Endothelial cell of umbilical vein (primary cell): ENCODE measurements around the gene MYO18A. TPM values are rescaled to one million over a fixed set of nuclear protein-coding genes. Genes with fewer than 3 reads are reported as not detected.

Experiments used
- BruUV-seq: library from RNA; stranded (reverse); fragments of 400-500 nt; replicated peaks from 2 replicates; lab custom pipeline; 2021; lab: Mats Ljungman, UMichigan
- CTCF ChIA-PET: fragments of 300-600, 350-600 bp; sonication (Branson Sonifier 250); formaldehyde crosslinking; loops from one replicate; lab custom pipeline; 2021; ENCODE audit warnings: antibody characterized with exemption, inconsistent platforms; lab: Charles Lee
- POLR2A ChIA-PET: fragments of 300-600, 350-600 bp; sonication (Branson Sonifier 250); formaldehyde crosslinking; loops from one replicate; lab custom pipeline; 2021; ENCODE audit warnings: antibody characterized with exemption, inconsistent platforms; lab: Charles Lee
- DNase-seq: peaks from one replicate; pipeline ENCODE4 v3.0.0-alpha.2; 2011; ENCODE audit warnings: low read depth, low spot score
- FAIRE-seq: peaks from 2 replicates; lab custom pipeline; 2011; peaks lifted over from hg19 to GRCh38; lab: Jason Lieb, UNC
- H2AFZ ChIP-seq: 2 replicates; pipeline ENCODE4 v1.6.0; 2012; ENCODE audit warnings: low read depth, low read length, control low read depth, inconsistent platforms
- H3K27ac ChIP-seq: 2 replicates; pipeline ENCODE4 v1.5.1; 2011; ENCODE audit warnings: low read depth, mild to moderate bottlenecking, control low read depth, low read length, moderate library complexity; ENCODE audit not compliant: insufficient read depth
- H3K27me3 ChIP-seq, 2 experiments: 2 replicates each; pipeline versions ENCODE4 v1.6.0 to v1.6.1; 2011; ENCODE audit warnings: low read length in 2 of 2, mixed read lengths in 1 of 2; ENCODE audit not compliant: control insufficient read depth in 2 of 2, insufficient read depth in 2 of 2
- H3K36me3 ChIP-seq, 2 experiments: 2 replicates in 1 of 2; 3 replicates in 1 of 2; pipeline ENCODE4 v1.5.1; 2011; ENCODE audit warnings: low read length in 2 of 2, mild to moderate bottlenecking in 1 of 2, moderate library complexity in 1 of 2; ENCODE audit not compliant: control insufficient read depth in 2 of 2, insufficient read depth in 2 of 2; ENCODE audit errors: extremely low read depth in 1 of 2
- H3K4me1 ChIP-seq: 3 replicates; pipeline ENCODE4 v1.5.1; 2011; ENCODE audit warnings: mild to moderate bottlenecking, low read length; ENCODE audit not compliant: control insufficient read depth, insufficient read depth; ENCODE audit errors: extremely low read depth
- H3K4me2 ChIP-seq: 2 replicates; pipeline ENCODE4 v1.6.1; 2011; ENCODE audit warnings: low read length, control low read depth, mixed read lengths; ENCODE audit not compliant: insufficient read depth
- H3K4me3 ChIP-seq, 3 experiments: fragments of 200-600 bp in 1 of 3; sonication (generic), shearing (Covaris generic) in 1 of 3; replicated peaks in 1 of 3; 2 replicates each; pipeline ENCODE4 v1.5.1; 2011 to 2016; ENCODE audit warnings: control low read depth in 3 of 3, low read length in 3 of 3, mild to moderate bottlenecking in 2 of 3, inconsistent platforms in 1 of 3, low read depth in 1 of 3, moderate library complexity in 1 of 3; ENCODE audit not compliant: insufficient read depth in 1 of 3
- H3K79me2 ChIP-seq: 2 replicates; pipeline ENCODE4 v1.6.0; 2012; ENCODE audit warnings: low read length, inconsistent platforms; ENCODE audit not compliant: control insufficient read depth, insufficient read depth
- H3K9ac ChIP-seq: replicated peaks from 2 replicates; pipeline ENCODE3; 2011; ENCODE audit warnings: low read length, control low read depth; ENCODE audit not compliant: insufficient read depth; ENCODE audit errors: extremely low read depth
- H3K9me1 ChIP-seq: replicated peaks from 3 replicates; pipeline ENCODE4 v1.6.0; 2011; ENCODE audit warnings: mild to moderate bottlenecking, low read length; ENCODE audit not compliant: control insufficient read depth, insufficient read depth; ENCODE audit errors: extremely low read depth
- H3K9me3 ChIP-seq: replicated peaks from 2 replicates; pipeline ENCODE4 v1.5.1; 2012; ENCODE audit warnings: low read length, inconsistent platforms; ENCODE audit not compliant: control insufficient read depth, insufficient read depth
- H4K20me1 ChIP-seq: replicated peaks from 2 replicates; pipeline ENCODE3; 2011; ENCODE audit warnings: mild to moderate bottlenecking, low read length; ENCODE audit not compliant: control insufficient read depth, insufficient read depth; ENCODE audit errors: extremely low read depth
- CTCF ChIP-seq, 2 donors: IDR thresholded peaks; 1 replicate in 1 of 2; 2 replicates in 1 of 2; pipeline ENCODE4 v1.5.1; 2011; ENCODE audit warnings: low read length in 2 of 2, mild to moderate bottlenecking in 2 of 2, moderate library complexity in 2 of 2, control low read depth in 1 of 2, inconsistent platforms in 1 of 2, low read depth in 1 of 2; ENCODE audit not compliant: insufficient read depth in 1 of 2; ENCODE audit errors: extremely low read depth in 1 of 2
- EZH2 ChIP-seq: IDR thresholded peaks from 2 replicates; pipeline ENCODE4 v1.6.1; 2012; ENCODE audit warnings: borderline replicate concordance, low read depth, mild to moderate bottlenecking, moderate library complexity, low read length, inconsistent platforms; ENCODE audit not compliant: severe bottlenecking
- FOS ChIP-seq: IDR thresholded peaks from 2 replicates; pipeline ENCODE4 v1.6.1; 2011; ENCODE audit warnings: mild to moderate bottlenecking, low read length, moderate library complexity, borderline replicate concordance; ENCODE audit not compliant: insufficient read depth
- GATA2 ChIP-seq: IDR thresholded peaks from 2 replicates; pipeline ENCODE4 v1.7.0; 2011; ENCODE audit warnings: low read depth, mild to moderate bottlenecking, moderate library complexity, mixed read lengths, low read length; ENCODE audit not compliant: insufficient read length, insufficient read depth
- JUN ChIP-seq: IDR thresholded peaks from 2 replicates; pipeline ENCODE4 v1.6.1; 2011; ENCODE audit warnings: borderline replicate concordance, low read depth; ENCODE audit not compliant: insufficient read length, insufficient read depth
- MAX ChIP-seq: IDR thresholded peaks from 2 replicates; pipeline ENCODE4 v1.6.1; 2011; ENCODE audit not compliant: insufficient read depth, insufficient read length
- POLR2A ChIP-seq: IDR thresholded peaks from 2 replicates; pipeline ENCODE4 v1.6.1; 2012; ENCODE audit warnings: low read depth, mild to moderate bottlenecking, control low read depth, low read length
- POLR2AphosphoS5 ChIP-seq: IDR thresholded peaks from 2 replicates; pipeline ENCODE4 v1.6.1; 2012; ENCODE audit warnings: low read depth, mild to moderate bottlenecking, control low read depth, low read length, moderate library complexity; ENCODE audit not compliant: insufficient read depth
- dilution Hi-C: fragments of 300-500 bp; cut with MboI; formaldehyde crosslinking; loops from one replicate; pipeline ENCODE4 v1.15.0; 2019; ENCODE audit warnings: low sequenced_read_pairs; ENCODE audit not compliant: extremely low pct_ligation_motif_present
- intact Hi-C: fragments of 100-400 bp; cut with micrococcal nuclease; formaldehyde crosslinking; loops from one replicate; pipeline ENCODE4 v1.10.0; 2022
- polyA plus RNA-seq, 4 experiments: library from polyadenylated mRNA; depleted of rRNA in 3 of 4; stranded (reverse) in 3 of 4; unstranded in 1 of 4; fragments of >200 nt; gene quantifications; 2 replicates each; pipeline versions ENCODE4 v1.2.1 to v1.2.3, GENCODE V29; 2011 to 2012; ENCODE audit warnings: missing spikeins in 1 of 4
- total RNA-seq: library from RNA; stranded (reverse); gene quantifications from 2 replicates; pipeline ENCODE4 v1.2.3, GENCODE V29; 2021

The MYO18A gene
- total and polyA plus RNA-seq, 2 donors (not counting 3 experiments of a cell fraction or from before 2014, with no cell fraction given) = 3.9 to 28.3 TPM

- no peak for DNase-seq
- CTCF ChIA-PET = interaction anchor here (1.4 to 15.8 kb wide), 4 partner anchors 12 to 167 kb away, joined by 3 to 1079 read pairs (median 6); no protein-coding TSS in a partner anchor
Measured at GRCh38 chr17:29120433-29120832, 59.8 kb downstream of the MYO18A start.

More at GRCh38 chr17:29120433-29120832, 59.8 kb downstream of the MYO18A start:
- Histone ChIP-seq H3K36me3 (peaks cover 0 to 8% of the 10 kb centered on the region in 2 experiments), H3K9me3 (no peaks in the 10 kb centered on the region), H3K4me2 (no peak overlapping the region), H3K4me1 (no peaks in the 10 kb centered on the region), H3K9ac (no peak overlapping the region), H3K9me1 (no peaks in the 10 kb centered on the region), H3K79me2 (no peaks in the 10 kb centered on the region), H3K27me3 (no peaks in the 10 kb centered on the region), H3K4me3 (no peak overlapping the region), H4K20me1 (no peaks in the 10 kb centered on the region), H3K27ac (no peak overlapping the region), H2AFZ (no peak overlapping the region)
- FAIRE-seq = no peak
- dilution Hi-C loops = no loop called here
- intact Hi-C loops = no loop called here
- no TSS peak for BruUV-seq
- TF ChIP-seq POLR2AphosphoS5 = no peak
- TF ChIP-seq POLR2A = no peak
- no peak for TF ChIP-seq EZH2
- no peak for TF ChIP-seq CTCF (IDR thresholded peaks at IDR 0.05; ENCODE audit: extremely low read depth in 1 of 2, insufficient read depth in 1 of 2, low read depth in 1 of 2, low read length in 2 of 2)
- no peak for TF ChIP-seq FOS
- no peak for TF ChIP-seq JUN
- no peak for TF ChIP-seq MAX
- no peak for TF ChIP-seq GATA2
- POLR2A ChIA-PET = no interaction called here
